GM19468 (cell line): ENCODE data around the gene DNAH3.
"Not testable (repeated sequence)": the region's sequence is repeated elsewhere in the genome, so short reads cannot be mapped to it uniquely, and the experiment has no call there.

Source experiments
- ATAC-seq: cut with Tn5 transposase; IDR thresholded peaks from one replicate; pipeline ENCODE4 v1.9.1; 2021; ENCODE audit warnings: mild to moderate bottlenecking, moderate library complexity, moderate number of reproducible peaks; ENCODE audit not compliant: unreplicated experiment; ENCODE audit errors: extremely low read depth

DNAH3 gene

DNA sequence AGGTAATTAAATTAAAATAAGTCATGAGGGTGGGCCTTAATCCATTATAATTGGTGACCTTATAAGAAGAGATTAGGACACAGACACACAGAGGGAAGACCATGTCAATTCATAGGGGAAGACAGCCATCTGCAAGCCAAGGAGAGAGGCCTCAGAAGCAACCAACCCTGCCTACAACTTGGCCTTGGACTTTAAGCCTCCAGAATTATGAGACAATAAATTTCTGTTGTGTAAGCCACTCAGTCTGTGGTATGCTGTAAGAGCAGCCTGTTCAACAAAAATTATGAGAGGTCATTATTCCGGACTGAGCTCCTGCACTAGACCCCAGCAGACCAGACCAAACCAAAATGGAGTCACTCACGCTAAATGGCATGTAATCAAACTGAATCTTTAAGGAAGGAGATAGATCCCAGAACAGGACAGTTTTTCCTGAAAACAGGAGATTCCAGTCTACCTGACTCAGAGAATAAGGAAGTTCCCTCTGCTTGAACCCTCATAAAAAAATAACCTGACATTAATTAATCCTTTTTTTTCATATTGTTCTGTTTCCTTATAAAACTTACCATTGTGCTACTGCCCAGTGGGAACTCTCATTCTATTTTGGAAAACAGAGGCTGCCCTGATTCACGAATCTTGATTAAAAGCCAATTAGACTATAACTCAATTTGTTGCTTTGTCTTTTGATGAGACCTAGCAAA is 74.3 kb downstream of the DNAH3 start:
- ATAC-seq, result no peak

- ATAC-seq, result no peak
Observed at GRCh38 chr16:21075252-21075651, 75.4 kb downstream of the DNAH3 start.

- no peak for ATAC-seq
Observed at GRCh38 chr16:21072976-21073375, 77.7 kb downstream of the DNAH3 start.

- no peak for ATAC-seq
Observed at GRCh38 chr16:21071741-21072140, 78.9 kb downstream of the DNAH3 start.

DNA sequence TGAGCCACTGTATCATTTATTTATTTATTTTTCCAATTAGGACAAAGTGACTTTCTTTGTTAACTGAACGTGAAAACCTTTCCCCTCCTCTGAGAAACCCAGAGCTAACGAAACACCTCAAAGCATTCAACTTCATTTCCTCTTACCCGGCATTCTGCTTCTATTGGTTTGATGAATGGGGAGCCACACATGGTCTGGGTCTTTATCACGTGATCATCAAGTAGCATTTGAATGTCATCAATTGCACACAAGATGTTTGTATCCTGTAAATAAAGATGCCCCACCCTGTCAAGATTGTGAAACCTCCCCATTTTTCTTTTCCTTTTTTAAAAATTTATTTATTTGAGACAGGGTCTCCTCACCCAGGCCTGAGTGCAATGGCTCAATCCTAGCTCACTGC is 80.1 kb downstream of the DNAH3 start:
- ATAC-seq, result no peak

GRCh38 chr16:21069986-21070385 is 80.7 kb downstream of the DNAH3 start:
- no peak for ATAC-seq

GRCh38 chr16:21064203-21064602 is 86.4 kb downstream of the DNAH3 start:
- ATAC-seq, result no peak

GRCh38 chr16:21063314-21063713 is 87.3 kb downstream of the DNAH3 start:
- not testable (repeated sequence) for ATAC-seq

GRCh38 chr16:21060027-21060510 is 90.6 kb downstream of the DNAH3 start:
- ATAC-seq, result no peak

- ATAC-seq, result no peak
Observed at GRCh38 chr16:21057875-21058274, 92.8 kb downstream of the DNAH3 start.

DNA sequence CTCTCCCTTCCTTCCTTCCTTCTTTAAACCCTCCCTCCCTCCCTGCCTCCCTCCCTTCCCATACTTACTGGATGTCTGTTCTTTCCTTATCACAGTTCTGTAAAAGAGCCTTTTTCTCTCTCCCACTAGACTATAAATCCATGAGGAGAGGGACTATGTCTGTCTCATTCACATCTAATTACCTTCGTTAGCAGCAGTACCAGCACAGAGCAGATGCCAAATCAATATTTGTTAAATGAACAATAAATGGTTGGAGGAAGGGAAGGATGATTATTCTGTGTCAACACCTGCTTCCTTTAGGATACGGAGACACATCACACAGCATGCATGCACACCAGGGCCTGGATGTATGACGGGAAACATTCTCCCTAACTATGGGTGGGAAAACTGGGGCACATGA is 94.2 kb downstream of the DNAH3 start:
- no peak for ATAC-seq

DNA sequence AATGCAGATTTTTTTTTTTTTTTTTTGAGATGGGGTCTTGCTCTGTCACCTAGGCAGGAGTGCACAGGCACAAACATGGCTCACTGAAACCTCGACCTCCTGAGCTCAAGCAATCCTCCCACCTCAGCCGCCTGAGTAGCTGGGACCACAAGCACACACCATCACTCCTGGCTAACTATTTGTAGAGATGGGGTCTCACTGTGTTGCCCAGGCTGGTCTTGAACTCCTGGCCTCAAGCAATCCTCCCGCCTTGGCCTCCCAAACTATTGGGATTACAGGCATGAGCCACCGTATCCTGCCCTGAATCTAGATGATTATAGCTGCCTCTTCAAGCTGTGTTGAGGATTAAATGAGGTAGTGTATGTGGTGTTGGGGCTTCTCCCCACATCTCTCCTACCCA is 94.9 kb downstream of the DNAH3 start:
- not testable (repeated sequence) for ATAC-seq

DNA sequence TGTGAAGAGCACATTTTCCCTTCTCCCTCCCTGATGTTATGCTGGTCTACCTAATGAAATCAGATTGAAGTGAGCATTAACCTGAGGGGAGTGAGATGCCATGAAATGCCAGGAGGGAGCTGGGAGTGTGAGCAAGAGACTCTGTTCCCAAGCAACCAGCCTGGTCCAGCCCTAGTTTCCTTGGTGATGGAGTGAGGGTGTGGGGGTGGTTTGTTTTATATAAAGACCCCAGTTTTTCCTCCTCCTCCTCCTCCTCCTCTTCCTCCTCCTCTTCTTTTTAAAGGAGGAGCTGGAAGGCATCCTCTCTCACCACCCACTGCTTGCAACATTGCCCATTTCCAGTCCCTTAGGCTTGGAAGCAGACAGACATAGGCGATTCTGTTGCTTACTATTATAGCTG is 97.1 kb downstream of the DNAH3 start:
- ATAC-seq, result no peak

- not testable (repeated sequence) for ATAC-seq
Observed at GRCh38 chr16:21048091-21048912, 102.3 kb downstream of the DNAH3 start.

GRCh38 chr16:21038197-21038596 is 112.4 kb downstream of the DNAH3 start:
- ATAC-seq, result no peak

GRCh38 chr16:21037736-21038135 is 112.9 kb downstream of the DNAH3 start:
- ATAC-seq, result no peak

DNA sequence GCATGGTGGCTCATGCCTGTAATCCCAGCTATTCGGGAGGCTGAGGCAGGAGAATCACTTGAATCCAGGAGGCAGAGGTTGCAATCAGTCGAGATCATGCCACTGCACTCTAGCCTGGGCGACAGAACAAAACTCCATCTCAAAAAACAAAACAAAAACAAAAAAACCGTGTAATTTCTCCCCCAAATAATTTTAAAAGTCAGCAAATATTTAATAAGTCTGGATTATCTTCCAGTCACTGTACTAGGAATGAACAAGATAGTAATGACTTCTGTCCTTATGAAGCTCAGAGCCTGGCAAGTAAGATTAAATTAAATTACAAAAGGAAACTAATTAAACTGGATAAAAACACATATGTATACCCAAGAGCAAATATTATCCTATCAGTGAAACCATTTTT is 113.5 kb downstream of the DNAH3 start:
- ATAC-seq, result no peak

GRCh38 chr16:21036471-21036870 is 114.2 kb downstream of the DNAH3 start:
- no peak for ATAC-seq

DNA sequence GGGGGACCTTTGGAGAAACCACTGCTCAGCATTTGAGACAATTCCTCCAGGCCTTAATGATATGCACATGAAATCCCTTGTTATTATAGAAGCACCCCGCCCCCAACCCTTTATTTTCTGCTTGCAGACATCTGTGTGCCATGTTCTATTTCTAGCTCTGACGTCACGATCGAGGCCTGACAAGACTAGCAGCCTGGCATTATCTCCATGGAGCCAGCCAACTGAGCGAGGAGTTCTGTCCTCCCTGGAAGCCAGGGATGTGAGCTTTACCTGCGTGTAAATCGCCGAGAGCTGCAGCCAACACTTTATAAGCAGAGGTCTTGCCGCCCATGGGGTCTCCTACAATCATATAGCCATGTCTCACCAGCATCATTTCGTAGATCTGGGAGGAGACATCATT is 116.9 kb downstream of the DNAH3 start:
- ATAC-seq, result no peak

DNA sequence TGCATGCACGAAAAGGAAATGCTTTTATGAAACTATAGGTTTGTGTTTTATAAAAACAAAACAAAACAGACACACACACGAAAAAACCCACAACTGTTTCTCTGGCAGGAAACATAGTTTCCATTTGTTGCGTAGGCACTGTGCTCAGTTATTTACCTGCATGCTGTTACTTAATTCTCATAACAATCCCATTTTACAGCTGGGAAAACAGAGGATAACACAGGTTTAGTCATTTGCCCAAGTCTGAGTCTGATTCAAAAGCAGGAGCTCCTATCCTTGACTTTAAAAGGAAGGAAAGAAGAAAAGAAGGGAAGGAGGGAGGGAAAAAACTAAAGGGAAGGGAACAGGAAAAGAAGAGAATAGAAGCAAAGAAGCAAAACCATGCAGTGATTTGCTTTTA is 117.4 kb downstream of the DNAH3 start:
- ATAC-seq, result no peak

GRCh38 chr16:21028728-21029127 is 121.9 kb downstream of the DNAH3 start:
- ATAC-seq, result no peak

- ATAC-seq, result no peak
Observed at GRCh38 chr16:21026846-21027245, 123.8 kb downstream of the DNAH3 start.
